Posterior vena cava (tissue), 2 donors: ENCODE measurements around the gene ABCA6. TPM values are rescaled to one million over a fixed set of nuclear protein-coding genes. Genes with fewer than 3 reads are reported as not detected.
"Not testable (repeated sequence)": the region's sequence is repeated elsewhere in the genome, so short reads cannot be mapped to it uniquely, and the experiment has no call there.

ENCODE experiments used
- DNase-seq: peaks from one replicate; pipeline ENCODE4 v3.0.0-alpha.2; 2020; ENCODE audit warnings: low spot score
- intact Hi-C, 2 donors: fragments of 100-400 bp; cut with DNase I; formaldehyde crosslinking; loops; one replicate each; pipeline versions ENCODE4 v1.14.1 to v1.14.2; 2022 to 2023
- total RNA-seq, 2 donors: library from RNA; stranded (reverse); fragmentation: NEBNext Ultra II Directional; extraction: Animal tissue kit (Norgen Biotek cat#: 25700); gene quantifications; one replicate each; pipeline ENCODE4 v1.2.1, GENCODE V29; 2021
- donor health status: DM: yes; HTN: yes; CAD: no.
- donor health status: DM: yes; HTN: yes; CAD: no.

Gene ABCA6
- total RNA-seq, 2 donors from 2014 or later: 49.4 to 58.6 TPM

- no peak for DNase-seq
- intact Hi-C loops: no loop called here
Observed at GRCh38 chr17:69088643-69089200, 53.0 kb downstream of the ABCA6 start.

- DNase-seq: no peak
- intact Hi-C loops: no loop called here
Observed at GRCh38 chr17:69086641-69087040, 55.1 kb downstream of the ABCA6 start.

- intact Hi-C loops: no loop called here
- no peak for DNase-seq
Observed at GRCh38 chr17:69084911-69085310, 56.8 kb downstream of the ABCA6 start.

GRCh38 chr17:69082696-69083095 is 59.0 kb downstream of the ABCA6 start:
- intact Hi-C loops: no loop called here

GRCh38 chr17:69078864-69079263 is 62.8 kb downstream of the ABCA6 start:
- DNase-seq: no peak
- intact Hi-C loops: no loop called here

More at GRCh38 chr17:69082696-69083095, 59.0 kb downstream of the ABCA6 start:
- no peak for DNase-seq

GRCh38 chr17:69075823-69076222 is 65.9 kb downstream of the ABCA6 start:
- intact Hi-C loops: no loop called here
- no peak for DNase-seq

GRCh38 chr17:69073392-69073791 is 68.3 kb downstream of the ABCA6 start:
- intact Hi-C loops, DNase-seq: not testable (repeated sequence)

GRCh38 chr17:69072803-69073256 is 68.9 kb downstream of the ABCA6 start:
- DNase-seq, intact Hi-C loops: not testable (repeated sequence)

- intact Hi-C loops: not testable (repeated sequence)
Observed at GRCh38 chr17:69071233-69071586, 70.5 kb downstream of the ABCA6 start.

GRCh38 chr17:69070378-69071232 is 71.1 kb downstream of the ABCA6 start:
- DNase-seq, intact Hi-C loops: not testable (repeated sequence)

More at GRCh38 chr17:69071233-69071586, 70.5 kb downstream of the ABCA6 start:
- DNase-seq: not testable (repeated sequence)

- intact Hi-C loops: no loop called here
- DNase-seq: no peak
Observed at GRCh38 chr17:69069226-69069750, 72.4 kb downstream of the ABCA6 start.

- intact Hi-C loops: no loop called here
Observed at GRCh38 chr17:69067274-69068047, 74.2 kb downstream of the ABCA6 start.

GRCh38 chr17:69066482-69066881 is 75.2 kb downstream of the ABCA6 start:
- no peak for DNase-seq
- intact Hi-C loops: no loop called here

More at GRCh38 chr17:69067274-69068047, 74.2 kb downstream of the ABCA6 start:
- no peak for DNase-seq

- intact Hi-C loops: no loop called here
- no peak for DNase-seq
Observed at GRCh38 chr17:69065113-69065512, 76.6 kb downstream of the ABCA6 start.

GRCh38 chr17:69064476-69064875 is 77.2 kb downstream of the ABCA6 start:
- DNase-seq: no peak
- intact Hi-C loops: no loop called here

GRCh38 chr17:69064001-69064400 is 77.7 kb downstream of the ABCA6 start:
- intact Hi-C loops: no loop called here
- no peak for DNase-seq

GRCh38 chr17:69062860-69063581 is 78.7 kb downstream of the ABCA6 start:
- intact Hi-C loops: no loop called here
- DNase-seq: no peak

- no peak for DNase-seq
Observed at GRCh38 chr17:69061721-69062556, 79.8 kb downstream of the ABCA6 start.

More at GRCh38 chr17:69061721-69062556, 79.8 kb downstream of the ABCA6 start:
- intact Hi-C loops: no loop called here
